GM18526 (cell line): ENCODE data around the gene SCGB3A1.

Experiments used
- POLR2A ChIP-seq: IDR thresholded peaks from 3 replicates; pipeline ENCODE4 v1.6.1; 2011; ENCODE audit not compliant: insufficient read length; ENCODE audit errors: extremely low read depth

SCGB3A1 gene

DNA sequence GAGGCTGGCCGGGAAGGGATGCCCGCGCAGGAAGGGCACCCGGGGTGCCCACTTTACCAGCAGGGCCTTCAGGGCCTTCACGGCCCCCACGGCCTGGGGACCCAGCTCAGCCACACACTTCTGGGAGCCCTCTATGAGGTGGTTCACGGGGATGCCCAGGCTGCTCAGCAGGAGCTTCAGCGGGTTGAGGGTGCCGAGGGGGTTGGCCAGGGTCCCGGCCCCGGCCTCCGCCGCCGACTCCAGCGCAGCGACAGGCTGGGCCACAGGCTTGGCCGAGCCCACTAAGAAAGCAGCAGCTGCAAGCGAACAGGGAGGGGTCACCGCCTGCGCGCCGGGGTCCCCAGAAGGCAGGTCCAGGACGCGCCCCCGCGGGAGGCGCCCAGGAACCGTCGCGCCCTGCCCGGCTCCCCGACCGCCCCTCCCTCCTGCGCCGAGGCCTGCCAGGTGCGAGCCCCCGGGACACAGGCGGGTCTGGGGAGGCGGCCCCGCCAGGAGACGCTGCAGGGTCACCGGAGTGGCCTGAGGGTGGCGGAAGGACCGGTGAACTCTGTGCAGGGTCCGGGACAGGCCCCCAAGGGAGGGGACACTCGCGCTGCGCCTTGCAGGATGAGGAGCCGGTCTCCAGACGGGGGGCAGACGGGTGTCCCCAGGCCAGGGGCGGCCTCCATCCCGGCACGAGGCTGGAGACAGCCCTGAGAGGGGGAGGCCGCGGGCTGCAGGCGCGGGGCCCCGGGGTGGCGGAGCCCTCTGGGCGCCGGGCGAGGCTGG lies 572 bp downstream of the SCGB3A1 start:
- TF ChIP-seq POLR2A: no peak

- no peak for TF ChIP-seq POLR2A
Measured at GRCh38 chr5:180589771-180590542, 1.3 kb downstream of the SCGB3A1 start.

GRCh38 chr5:180586870-180587269 lies 4.4 kb downstream of the SCGB3A1 start:
- no peak for TF ChIP-seq POLR2A

DNA sequence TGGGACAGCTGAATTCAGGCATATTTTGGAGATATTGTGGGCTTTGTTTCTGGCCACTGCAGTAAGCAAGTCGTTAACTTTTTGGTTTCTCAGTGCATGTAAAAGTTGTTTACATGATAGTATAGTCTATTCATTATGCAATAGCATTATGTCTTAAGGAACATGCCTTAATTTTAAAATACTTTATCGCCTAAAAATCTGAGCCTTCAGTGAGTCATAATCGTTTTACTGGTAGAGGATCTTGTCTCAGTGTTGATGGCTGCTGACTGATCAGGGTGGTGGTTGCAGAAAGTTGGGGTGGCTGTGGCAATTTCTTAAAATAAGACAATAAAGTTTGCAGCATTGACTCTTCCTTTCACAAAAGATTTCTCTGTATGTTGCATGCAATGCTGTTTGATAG lies 5.1 kb downstream of the SCGB3A1 start:
- no peak for TF ChIP-seq POLR2A

GRCh38 chr5:180583738-180584137 lies 7.6 kb downstream of the SCGB3A1 start:
- no peak for TF ChIP-seq POLR2A

- no peak for TF ChIP-seq POLR2A
Measured at GRCh38 chr5:180580681-180581080, 10.6 kb downstream of the SCGB3A1 start.

DNA sequence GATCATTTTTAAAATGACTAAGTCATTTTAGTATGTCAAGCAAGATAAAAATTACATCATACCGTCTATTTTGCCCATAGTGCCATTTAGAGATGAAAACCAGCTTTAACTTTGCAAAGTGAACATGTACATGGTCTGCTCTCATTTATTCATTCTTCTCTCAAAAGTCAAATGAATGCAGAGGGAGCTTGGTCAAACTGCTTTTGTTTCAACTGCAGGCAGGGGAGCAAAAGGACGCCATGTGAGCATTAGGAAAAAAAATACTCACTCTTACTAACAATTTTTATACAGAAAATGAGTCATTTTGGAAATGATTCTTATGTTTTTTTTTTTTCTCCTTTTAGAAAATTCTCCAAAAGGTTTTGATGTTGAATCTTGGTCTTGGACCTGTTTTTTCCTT lies 15.7 kb downstream of the SCGB3A1 start:
- TF ChIP-seq POLR2A: no peak

GRCh38 chr5:180568914-180569313 lies 22.4 kb downstream of the SCGB3A1 start:
- no peak for TF ChIP-seq POLR2A

DNA sequence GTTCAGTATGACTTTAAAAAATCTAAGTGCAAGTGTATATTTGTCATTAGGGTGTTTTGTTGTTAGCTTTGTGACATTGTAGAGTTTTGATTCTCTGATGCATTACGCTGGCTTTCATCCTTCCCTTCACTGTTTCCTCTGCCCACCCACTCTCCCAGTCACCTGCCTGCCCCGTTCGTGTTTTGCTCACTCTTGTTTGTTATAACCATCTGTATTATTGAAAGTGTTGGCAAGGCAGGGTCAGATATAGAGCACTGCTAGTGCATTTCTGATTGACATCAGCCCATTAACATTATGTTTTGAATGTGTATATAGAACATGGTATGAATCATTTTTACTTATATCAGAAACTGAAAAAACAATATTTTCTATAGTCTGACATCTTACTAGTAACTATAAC lies 27.3 kb downstream of the SCGB3A1 start:
- no peak for TF ChIP-seq POLR2A

GRCh38 chr5:180558232-180558631 lies 33.1 kb downstream of the SCGB3A1 start:
- TF ChIP-seq POLR2A: no peak

GRCh38 chr5:180557217-180557809 lies 34.0 kb downstream of the SCGB3A1 start:
- TF ChIP-seq POLR2A: no peak

- TF ChIP-seq POLR2A: no peak
Measured at GRCh38 chr5:180555168-180555921, 36.0 kb downstream of the SCGB3A1 start.

DNA sequence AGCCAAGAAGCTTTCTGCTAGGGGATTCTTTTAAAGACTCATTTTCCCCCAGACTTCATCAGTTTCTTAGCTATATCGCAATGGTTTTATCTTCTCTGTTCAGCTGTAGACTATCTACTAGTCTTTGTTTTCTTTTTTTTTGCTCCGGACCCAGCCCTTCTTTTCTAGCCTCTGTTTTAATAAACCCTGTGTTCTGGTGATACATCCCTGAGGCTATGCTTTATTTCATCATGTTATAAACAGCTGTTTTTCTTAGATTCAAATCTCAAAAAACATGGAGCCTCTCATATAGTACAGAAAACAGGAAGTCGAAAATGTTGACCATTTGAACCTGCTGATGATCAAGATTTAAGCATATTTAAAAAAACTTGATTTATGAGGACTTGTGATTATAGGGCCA lies 37.8 kb downstream of the SCGB3A1 start:
- TF ChIP-seq POLR2A: no peak

DNA sequence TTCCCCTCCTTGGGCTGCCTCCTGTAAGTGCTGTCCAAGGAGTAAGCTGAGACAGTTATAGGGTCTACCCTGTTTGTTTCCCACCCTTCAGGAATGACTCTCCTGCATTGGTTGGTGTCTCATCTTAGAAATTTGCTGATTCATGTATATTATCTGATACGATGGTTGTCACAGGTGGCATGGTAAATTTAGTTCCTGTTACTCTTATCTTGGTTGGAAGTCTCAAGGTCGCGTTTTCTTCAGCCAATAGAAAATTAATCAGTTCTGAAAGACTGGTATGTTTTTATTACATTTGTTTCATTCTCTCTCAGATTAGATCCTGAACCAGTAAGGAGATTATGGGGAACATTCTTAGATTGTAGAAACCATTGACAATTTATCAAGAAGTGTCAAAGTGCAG lies 42.7 kb downstream of the SCGB3A1 start:
- no peak for TF ChIP-seq POLR2A

- TF ChIP-seq POLR2A: no peak
Measured at GRCh38 chr5:180545248-180545647, 46.1 kb downstream of the SCGB3A1 start.
